Measurements from ENCODE around the gene CZIB.

- no peak for TF ChIP-seq EP300 (IDR thresholded peaks at IDR 0.05)
- TF ChIP-seq CTCF (IDR thresholded peaks at IDR 0.05), result no peak
- TF ChIP-seq POLR2A (IDR thresholded peaks at IDR 0.05), result no peak
Observed at GRCh38 chr1:53188099-53188498, 32.3 kb downstream of the CZIB start.

All from tibial nerve (tissue), 4 donors.